SK-N-SH (cell line): ENCODE data around the gene GJB3. TPM values are rescaled to one million over a fixed set of nuclear protein-coding genes. Genes with fewer than 3 reads are reported as not detected.

ENCODE experiments used
- CTCF ChIA-PET: fragments of 300-600, 350-600 bp; formaldehyde crosslinking; extraction: SDS; loops from one replicate; lab custom pipeline; 2021; lab: Yijun Ruan, JAX
- POLR2A ChIA-PET: fragments of 350-600 bp; sonication (Branson Sonifier 250); formaldehyde crosslinking; extraction: SDS; loops from one replicate; lab custom pipeline; 2020; ENCODE audit warnings: antibody characterized with exemption, inconsistent platforms; lab: Yijun Ruan, JAX
- DNase-seq: peaks from one replicate; pipeline ENCODE4 v3.0.0; 2012
- H2AFZ ChIP-seq: fragments of 200-600 bp; sonication (generic); 2 replicates; pipeline ENCODE4 v1.8.1; 2016; ENCODE audit warnings: antibody characterized with exemption, mild to moderate bottlenecking, low read depth
- H3F3A ChIP-seq: fragments of 200-600 bp; sonication (generic); replicated peaks from 2 replicates; pipeline ENCODE3; 2016; ENCODE audit warnings: antibody characterized with exemption, mild to moderate bottlenecking; ENCODE audit not compliant: insufficient read depth
- H3K27ac ChIP-seq, 2 experiments: fragments of 200-500 bp in 1 of 2; fragments of 200-600 bp in 1 of 2; sonication (Bioruptor generic) in 1 of 2; sonication (generic), shearing (Covaris generic) in 1 of 2; 2 replicates each; pipeline versions ENCODE4 v1.5.1 to v1.6.1; 2014 to 2016; ENCODE audit warnings: low read depth in 2 of 2, inconsistent platforms in 1 of 2, low read length in 1 of 2, mild to moderate bottlenecking in 1 of 2, mixed read lengths in 1 of 2
- H3K27me3 ChIP-seq: fragments of 200-600 bp; sonication (generic), shearing (Covaris generic); 2 replicates; pipeline ENCODE4 v1.6.1; 2016; ENCODE audit warnings: mixed run types; ENCODE audit not compliant: insufficient read depth
- H3K36me3 ChIP-seq, 2 experiments: fragments of 200-500 bp in 1 of 2; fragments of 200-600 bp in 1 of 2; sonication (Bioruptor generic) in 1 of 2; sonication (generic) in 1 of 2; replicated peaks in 1 of 2; 2 replicates each; pipeline versions ENCODE3 to v1.5.1; 2014 to 2016; ENCODE audit warnings: low read length in 1 of 2, mild to moderate bottlenecking in 1 of 2; ENCODE audit not compliant: insufficient read depth in 2 of 2, control insufficient read depth in 1 of 2
- H3K4me1 ChIP-seq, 2 experiments: fragments of 200-500 bp in 1 of 2; fragments of 200-600 bp in 1 of 2; sonication (Bioruptor generic) in 1 of 2; sonication (generic), shearing (Covaris generic) in 1 of 2; 2 replicates each; pipeline versions ENCODE4 v1.5.1 to v1.6.1; 2014 to 2016; ENCODE audit warnings: low read depth in 1 of 2, low read length in 1 of 2, mixed run types in 1 of 2; ENCODE audit not compliant: insufficient read depth in 2 of 2, control insufficient read depth in 1 of 2
- H3K4me2 ChIP-seq: fragments of 200-600 bp; sonication (generic), shearing (Covaris generic); 2 replicates; pipeline ENCODE4 v1.6.1; 2017; ENCODE audit warnings: mixed run types
- H3K4me3 ChIP-seq, 2 experiments: fragments of 200-500 bp in 1 of 2; fragments of 200-600 bp in 1 of 2; sonication (Bioruptor generic) in 1 of 2; sonication (generic), shearing (Covaris generic) in 1 of 2; 2 replicates each; pipeline versions ENCODE4 v1.5.1 to v1.8.1; 2014 to 2016; ENCODE audit warnings: low read depth in 2 of 2, inconsistent platforms in 1 of 2, low read length in 1 of 2, mild to moderate bottlenecking in 1 of 2, mixed read lengths in 1 of 2, moderate library complexity in 1 of 2
- H3K79me2 ChIP-seq: fragments of 200-600 bp; sonication (generic); 2 replicates; pipeline ENCODE4 v1.8.1; 2017; ENCODE audit warnings: mild to moderate bottlenecking; ENCODE audit not compliant: insufficient read depth
- H3K9ac ChIP-seq: fragments of 200-600 bp; sonication (generic); 2 replicates; pipeline ENCODE4 v1.6.1; 2017; ENCODE audit warnings: mixed run types
- H3K9me2 ChIP-seq: fragments of 200-600 bp; sonication (generic); 2 replicates; pipeline ENCODE4 v1.6.1; 2017; ENCODE audit warnings: mixed run types
- H3K9me3 ChIP-seq: fragments of 200-600 bp; sonication (generic); 2 replicates; pipeline ENCODE4 v1.6.1; 2017; ENCODE audit warnings: mixed run types, mild to moderate bottlenecking, moderate library complexity
- H4K20me1 ChIP-seq: fragments of 200-600 bp; sonication (generic); 2 replicates; pipeline ENCODE4 v1.6.1; 2017; ENCODE audit warnings: mild to moderate bottlenecking, mixed run types; ENCODE audit not compliant: insufficient read depth
- FOXJ3 ChIP-seq: sonication (generic); formaldehyde crosslinking; IDR thresholded peaks from 2 replicates; pipeline ENCODE4 v1.5.1; 2020; ENCODE audit warnings: mild to moderate bottlenecking, missing genetic modification reagents
- GABPA ChIP-seq: IDR thresholded peaks from 2 replicates; pipeline ENCODE4 v1.4.0; 2012; ENCODE audit warnings: low read depth, mild to moderate bottlenecking
- GATA2 ChIP-seq: sonication (generic); formaldehyde crosslinking; IDR thresholded peaks from 2 replicates; pipeline ENCODE4 v1.5.0; 2020; ENCODE audit warnings: mild to moderate bottlenecking, missing genetic modification reagents
- MEF2A ChIP-seq: IDR thresholded peaks from 2 replicates; pipeline ENCODE4 v1.4.0; 2012; ENCODE audit warnings: low read depth, borderline replicate concordance
- POLR2AphosphoS5 ChIP-seq: IDR thresholded peaks from 2 replicates; pipeline ENCODE4 v1.6.1; 2012; ENCODE audit warnings: low read depth, low read length
- RCOR1 ChIP-seq: fragments of 150-350 bp; IDR thresholded peaks from 2 replicates; pipeline ENCODE4 v1.6.1; 2017; ENCODE audit warnings: antibody characterized with exemption, low read length
- RXRA ChIP-seq: IDR thresholded peaks from 2 replicates; pipeline ENCODE4 v1.4.0; 2012; ENCODE audit warnings: low read depth, mild to moderate bottlenecking, borderline replicate concordance
- SIN3A ChIP-seq: IDR thresholded peaks from 2 replicates; pipeline ENCODE4 v1.6.1; 2012; ENCODE audit warnings: low read depth, mild to moderate bottlenecking, low read length, moderate library complexity, borderline replicate concordance
- TCF12 ChIP-seq: IDR thresholded peaks from 2 replicates; pipeline ENCODE4 v1.4.0; 2012
- WGBS: methylation state at CpG from one replicate; pipeline ENCODE4 v1.1.6; 2017; ENCODE audit warnings: low lambda C conversion rate; 5-methylcytosine and 5-hydroxymethylcytosine counted together
- polyA plus RNA-seq, 3 experiments: library from polyadenylated mRNA; depleted of rRNA; stranded (reverse); fragments of >200 nt; gene quantifications; 2 replicates each; pipeline ENCODE4 v1.2.3, GENCODE V29; 2012
- TF ChIP-seq, protein P1 (sequence below): fragments of 150-350 bp; IDR thresholded peaks from 2 replicates; pipeline ENCODE4 v1.6.1; 2017; ENCODE audit warnings: antibody characterized with exemption, low read length, low read depth, borderline replicate concordance
- TF ChIP-seq, protein P2 (sequence below): fragments of 200-600 bp; sonication (generic); IDR thresholded peaks from 2 replicates; pipeline ENCODE4 v1.6.1; 2017; ENCODE audit warnings: antibody characterized with exemption, mild to moderate bottlenecking, moderate library complexity
- TF ChIP-seq, protein P3 (sequence below): IDR thresholded peaks from 2 replicates; pipeline ENCODE4 v1.4.0; 2012; ENCODE audit warnings: low read depth, borderline replicate concordance
- TF ChIP-seq, protein P4 (sequence below): IDR thresholded peaks from 2 replicates; pipeline ENCODE4; 2012

Gene GJB3
- polyA plus RNA-seq, 1 of the 3 experiments (the other 2 are of a cell fraction): not detected

DNA sequence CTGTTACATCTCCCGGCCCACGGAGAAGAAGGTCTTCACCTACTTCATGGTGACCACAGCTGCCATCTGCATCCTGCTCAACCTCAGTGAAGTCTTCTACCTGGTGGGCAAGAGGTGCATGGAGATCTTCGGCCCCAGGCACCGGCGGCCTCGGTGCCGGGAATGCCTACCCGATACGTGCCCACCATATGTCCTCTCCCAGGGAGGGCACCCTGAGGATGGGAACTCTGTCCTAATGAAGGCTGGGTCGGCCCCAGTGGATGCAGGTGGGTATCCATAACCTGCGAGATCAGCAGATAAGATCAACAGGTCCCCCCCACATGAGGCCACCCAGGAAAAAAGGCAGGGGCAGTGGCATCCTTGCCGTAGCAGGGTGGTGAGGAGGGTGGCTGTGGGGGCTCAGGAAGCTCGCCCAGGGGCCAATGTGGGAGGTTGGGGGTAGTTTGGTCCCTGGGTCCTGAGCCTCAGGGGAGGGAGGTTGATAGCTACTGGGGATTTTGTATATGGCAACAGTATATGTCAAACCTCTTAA is 19.2 kb upstream of the GJB3 start:
- no peaks in the 10 kb centered on the region for H3K27me3 ChIP-seq
- DNase-seq: no peak
- no peaks in the 10 kb centered on the region for H4K20me1 ChIP-seq
- ChIA-PET CTCF (no interaction called here), POLR2A (no interaction called here)
- no peak overlapping the region for H3K4me2 ChIP-seq
- no peak overlapping the region for H3K4me3 ChIP-seq
- H3K36me3 ChIP-seq: no peaks in the 10 kb centered on the region
- no peaks in the 10 kb centered on the region for H3K79me2 ChIP-seq
- H3K9me2 ChIP-seq: no peaks in the 10 kb centered on the region
- H3K27ac ChIP-seq: no peak overlapping the region
- H2AFZ ChIP-seq: no peak overlapping the region
- H3K9me3 ChIP-seq: no peaks in the 10 kb centered on the region
- TF ChIP-seq RCOR1 (no peak), TCF12 (no peak), FOXJ3 (no peak), GATA2 (CRISPR knock-in tag) (no peak), MEF2A (no peak), POLR2AphosphoS5 (no peak), GABPA (no peak), SIN3A (no peak)
- TF ChIP-seq, protein P1, sequence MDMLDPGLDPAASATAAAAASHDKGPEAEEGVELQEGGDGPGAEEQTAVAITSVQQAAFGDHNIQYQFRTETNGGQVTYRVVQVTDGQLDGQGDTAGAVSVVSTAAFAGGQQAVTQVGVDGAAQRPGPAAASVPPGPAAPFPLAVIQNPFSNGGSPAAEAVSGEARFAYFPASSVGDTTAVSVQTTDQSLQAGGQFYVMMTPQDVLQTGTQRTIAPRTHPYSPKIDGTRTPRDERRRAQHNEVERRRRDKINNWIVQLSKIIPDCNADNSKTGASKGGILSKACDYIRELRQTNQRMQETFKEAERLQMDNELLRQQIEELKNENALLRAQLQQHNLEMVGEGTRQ: no peak
- TF ChIP-seq, protein P2, sequence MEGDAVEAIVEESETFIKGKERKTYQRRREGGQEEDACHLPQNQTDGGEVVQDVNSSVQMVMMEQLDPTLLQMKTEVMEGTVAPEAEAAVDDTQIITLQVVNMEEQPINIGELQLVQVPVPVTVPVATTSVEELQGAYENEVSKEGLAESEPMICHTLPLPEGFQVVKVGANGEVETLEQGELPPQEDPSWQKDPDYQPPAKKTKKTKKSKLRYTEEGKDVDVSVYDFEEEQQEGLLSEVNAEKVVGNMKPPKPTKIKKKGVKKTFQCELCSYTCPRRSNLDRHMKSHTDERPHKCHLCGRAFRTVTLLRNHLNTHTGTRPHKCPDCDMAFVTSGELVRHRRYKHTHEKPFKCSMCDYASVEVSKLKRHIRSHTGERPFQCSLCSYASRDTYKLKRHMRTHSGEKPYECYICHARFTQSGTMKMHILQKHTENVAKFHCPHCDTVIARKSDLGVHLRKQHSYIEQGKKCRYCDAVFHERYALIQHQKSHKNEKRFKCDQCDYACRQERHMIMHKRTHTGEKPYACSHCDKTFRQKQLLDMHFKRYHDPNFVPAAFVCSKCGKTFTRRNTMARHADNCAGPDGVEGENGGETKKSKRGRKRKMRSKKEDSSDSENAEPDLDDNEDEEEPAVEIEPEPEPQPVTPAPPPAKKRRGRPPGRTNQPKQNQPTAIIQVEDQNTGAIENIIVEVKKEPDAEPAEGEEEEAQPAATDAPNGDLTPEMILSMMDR: no peak
- TF ChIP-seq, protein P3, sequence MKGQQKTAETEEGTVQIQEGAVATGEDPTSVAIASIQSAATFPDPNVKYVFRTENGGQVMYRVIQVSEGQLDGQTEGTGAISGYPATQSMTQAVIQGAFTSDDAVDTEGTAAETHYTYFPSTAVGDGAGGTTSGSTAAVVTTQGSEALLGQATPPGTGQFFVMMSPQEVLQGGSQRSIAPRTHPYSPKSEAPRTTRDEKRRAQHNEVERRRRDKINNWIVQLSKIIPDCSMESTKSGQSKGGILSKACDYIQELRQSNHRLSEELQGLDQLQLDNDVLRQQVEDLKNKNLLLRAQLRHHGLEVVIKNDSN: no peak
- TF ChIP-seq, protein P4, sequence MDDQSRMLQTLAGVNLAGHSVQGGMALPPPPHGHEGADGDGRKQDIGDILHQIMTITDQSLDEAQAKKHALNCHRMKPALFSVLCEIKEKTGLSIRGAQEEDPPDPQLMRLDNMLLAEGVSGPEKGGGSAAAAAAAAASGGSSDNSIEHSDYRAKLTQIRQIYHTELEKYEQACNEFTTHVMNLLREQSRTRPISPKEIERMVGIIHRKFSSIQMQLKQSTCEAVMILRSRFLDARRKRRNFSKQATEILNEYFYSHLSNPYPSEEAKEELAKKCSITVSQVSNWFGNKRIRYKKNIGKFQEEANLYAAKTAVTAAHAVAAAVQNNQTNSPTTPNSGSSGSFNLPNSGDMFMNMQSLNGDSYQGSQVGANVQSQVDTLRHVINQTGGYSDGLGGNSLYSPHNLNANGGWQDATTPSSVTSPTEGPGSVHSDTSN: no peak
- no peaks in the 10 kb centered on the region for H3K4me1 ChIP-seq
- no peaks in the 10 kb centered on the region for H3F3A ChIP-seq
- 39% methylated on average over 6 of the region's 13 CpGs for WGBS
- no peak overlapping the region for H3K9ac ChIP-seq

- CTCF ChIA-PET: interaction anchor here (1.1 kb wide), 1 partner anchor 24 kb away, joined by 3 read pairs; no protein-coding TSS in a partner anchor
- Histone ChIP-seq H3K4me3 (no peak overlapping the region), H3K9ac (no peak overlapping the region), H3K27ac (no peak overlapping the region), H3K4me1 (no peaks in the 10 kb centered on the region), H3K9me2 (no peaks in the 10 kb centered on the region), H3K27me3 (no peaks in the 10 kb centered on the region), H3F3A (no peaks in the 10 kb centered on the region), H3K4me2 (no peak overlapping the region; the same call in 1 of the 2 replicates), H3K79me2 (no peaks in the 10 kb centered on the region), H3K9me3 (no peaks in the 10 kb centered on the region), H4K20me1 (no peaks in the 10 kb centered on the region), H3K36me3 (no peaks in the 10 kb centered on the region), H2AFZ (no peak overlapping the region)
- no peak for DNase-seq
- no peak for TF ChIP-seq RXRA
- no peak for TF ChIP-seq MEF2A
- no peak for TF ChIP-seq GATA2 (CRISPR knock-in tag)
- TF ChIP-seq GABPA: no peak
- 37% methylated on average over 7 of the region's 7 CpGs for WGBS
- POLR2A ChIA-PET: no interaction called here
Measured at GRCh38 chr1:34762474-34763141, 18.4 kb upstream of the GJB3 start.
